NCI-H2196 treated with DMSO at 0.1 percent for 48 hours (cell line): ENCODE data around the gene POLN.

ENCODE experiments used
- DNase-seq: peaks from one replicate; lab custom pipeline; 2025; ENCODE audit not compliant: unreplicated experiment; lab: John Stamatoyannopoulos, UW

Gene POLN

DNA sequence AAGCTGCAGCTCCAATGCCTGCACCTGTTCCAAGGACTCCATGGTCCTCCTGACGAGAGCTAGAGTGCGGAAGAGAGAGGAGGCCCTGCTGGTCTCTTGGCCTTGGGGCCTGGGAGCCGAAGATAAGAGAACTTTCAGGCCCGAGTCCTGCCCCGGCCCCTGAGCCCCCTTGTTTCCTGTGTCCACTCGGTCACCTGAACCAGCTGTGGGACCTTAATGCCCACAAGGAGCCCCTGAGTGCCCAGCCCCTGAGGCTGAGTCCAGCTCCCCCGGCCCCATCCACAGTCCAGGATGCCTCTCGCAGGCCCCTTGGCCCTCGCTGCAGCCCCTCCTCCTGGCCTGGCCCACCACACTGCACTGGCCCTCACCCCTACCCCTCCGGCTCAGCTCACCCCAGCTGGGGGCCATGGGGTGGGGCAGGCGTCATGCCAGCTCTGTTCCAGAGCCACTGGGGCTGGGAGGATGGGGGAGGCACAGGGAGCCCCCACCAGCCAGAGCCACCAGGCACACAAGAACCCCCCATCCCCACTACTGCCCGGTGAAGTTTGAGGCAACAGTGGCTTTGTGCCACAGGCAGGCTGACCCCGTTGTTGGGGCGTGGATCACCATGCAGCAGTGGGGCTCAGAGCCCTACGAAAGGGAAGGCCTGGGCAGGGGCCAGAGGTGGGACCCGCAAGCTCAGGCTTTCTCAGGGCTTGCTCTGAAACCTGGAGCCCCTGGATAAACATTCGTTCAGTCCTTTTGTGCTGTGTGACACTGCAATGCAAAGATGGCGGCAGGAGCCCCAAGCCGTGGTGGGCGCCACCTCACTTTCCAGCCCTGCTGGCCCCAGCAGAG, 168.7 kb downstream of the POLN start:
- no peak for DNase-seq

DNA sequence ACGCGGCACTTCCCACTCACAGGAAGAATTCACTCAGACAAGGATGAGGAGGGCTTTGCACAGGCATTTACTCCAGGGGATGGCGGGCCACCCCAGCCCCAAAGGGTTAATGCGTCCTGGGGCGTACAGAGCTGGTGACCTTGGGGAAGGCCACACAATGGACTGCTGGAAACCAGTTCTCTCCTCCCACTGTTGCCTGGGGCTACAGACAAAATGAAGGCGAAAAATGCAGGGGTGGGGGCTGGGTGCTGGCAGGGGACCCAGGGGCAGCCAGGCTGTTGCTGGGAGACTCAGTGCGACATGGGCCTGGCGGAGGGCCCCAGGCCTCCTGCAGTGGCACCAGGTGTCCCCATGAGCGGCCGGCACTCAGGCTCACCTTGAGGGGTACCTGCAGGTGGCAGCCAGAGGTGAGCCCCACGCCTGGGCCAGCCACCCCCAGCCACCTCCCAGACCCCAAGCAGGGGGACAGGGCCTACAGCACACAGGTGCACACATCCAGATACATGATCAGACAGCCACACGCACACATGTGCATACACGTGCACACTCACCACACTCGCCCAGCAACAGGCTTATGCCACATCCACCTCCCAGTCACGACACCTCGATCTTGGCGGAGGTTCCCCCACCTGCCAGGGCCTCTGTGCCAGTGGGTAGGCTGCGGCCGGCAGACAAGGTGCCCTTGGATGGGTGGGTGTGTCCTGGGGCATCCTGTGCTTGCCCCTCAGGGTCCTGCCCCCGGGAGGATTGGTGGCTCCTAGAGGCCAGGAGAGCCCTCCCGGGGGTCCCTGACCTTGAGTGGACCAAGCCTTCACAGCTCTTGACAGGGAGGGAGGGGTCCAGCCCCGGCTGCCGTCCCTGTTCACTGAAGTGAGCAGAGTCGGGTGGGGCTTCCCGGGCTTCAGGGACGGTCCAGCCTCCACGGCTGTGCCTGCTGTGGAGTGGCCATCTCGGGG, 169.7 kb downstream of the POLN start:
- no peak for DNase-seq

DNA sequence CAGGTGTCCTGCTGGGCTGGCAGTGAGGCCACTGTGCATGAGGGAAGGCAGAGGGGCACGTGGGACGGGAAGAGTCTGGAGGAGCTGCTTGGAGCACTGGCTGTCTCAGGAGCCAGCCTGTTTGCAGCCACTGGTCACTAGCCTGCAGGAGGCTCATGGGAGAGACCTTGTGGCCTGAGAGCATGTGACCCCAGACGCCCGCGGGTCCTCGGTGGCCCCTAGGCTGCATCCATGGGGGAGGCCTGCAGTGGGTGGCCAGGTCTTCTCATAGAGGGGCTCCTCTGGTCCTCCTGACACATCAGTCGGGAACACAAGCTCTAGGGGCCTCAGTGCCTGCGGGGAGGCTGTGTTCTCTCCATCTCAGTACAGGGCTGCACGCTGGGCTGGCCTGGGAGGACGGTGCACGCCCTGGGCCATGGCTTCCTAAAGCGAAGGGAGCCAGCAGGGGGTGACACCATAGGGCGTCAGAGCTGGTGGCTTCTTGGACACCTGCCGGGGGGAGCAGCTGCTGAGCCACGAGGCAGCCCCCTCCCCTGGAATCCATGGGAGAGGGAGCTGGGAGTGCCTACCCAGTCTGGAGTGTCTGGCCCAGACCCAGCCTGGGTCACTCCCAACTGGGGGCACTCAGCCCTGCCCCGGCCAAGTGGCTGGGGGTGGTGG, 170.5 kb downstream of the POLN start:
- DNase-seq, result no peak

DNA sequence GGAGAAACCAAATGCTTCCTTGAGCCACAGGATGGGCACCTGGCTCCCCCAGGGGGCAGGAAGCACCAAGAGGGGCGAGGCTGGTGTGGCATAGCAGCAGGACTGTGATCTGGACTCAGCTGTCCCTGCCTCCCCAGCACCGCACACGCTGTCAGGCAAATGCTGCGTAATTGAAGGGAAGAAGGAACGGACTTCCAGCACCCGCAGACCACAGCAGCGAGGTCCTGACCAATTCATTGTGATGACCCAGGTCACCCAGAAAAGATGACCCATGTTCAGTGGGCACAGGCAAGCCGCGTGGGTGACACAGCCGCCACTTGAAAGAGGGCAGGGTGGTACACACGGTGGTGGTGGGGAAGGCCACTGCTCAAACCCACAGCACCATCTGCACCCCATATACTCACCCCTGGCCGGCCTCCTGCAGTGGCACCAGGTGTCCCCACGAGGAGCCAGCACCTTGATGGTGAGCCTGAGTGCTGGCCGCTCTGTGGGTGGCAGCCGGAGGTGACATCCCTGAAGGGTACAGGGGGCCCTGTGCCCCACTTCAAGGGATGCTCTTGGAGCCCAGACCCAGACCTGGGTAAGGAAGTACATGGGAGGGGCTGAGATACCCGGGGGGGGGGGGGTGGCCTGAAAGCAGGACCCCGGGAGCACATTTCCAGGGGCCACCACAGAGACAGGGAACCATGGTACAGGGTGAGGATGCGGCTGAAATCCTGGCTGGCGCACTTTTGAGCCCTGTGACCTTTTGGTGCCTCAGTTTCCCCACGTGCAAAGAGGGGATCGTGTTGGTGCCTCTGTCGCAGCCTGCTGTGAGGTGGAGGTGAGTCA, 171.3 kb downstream of the POLN start:
- no peak for DNase-seq

DNA sequence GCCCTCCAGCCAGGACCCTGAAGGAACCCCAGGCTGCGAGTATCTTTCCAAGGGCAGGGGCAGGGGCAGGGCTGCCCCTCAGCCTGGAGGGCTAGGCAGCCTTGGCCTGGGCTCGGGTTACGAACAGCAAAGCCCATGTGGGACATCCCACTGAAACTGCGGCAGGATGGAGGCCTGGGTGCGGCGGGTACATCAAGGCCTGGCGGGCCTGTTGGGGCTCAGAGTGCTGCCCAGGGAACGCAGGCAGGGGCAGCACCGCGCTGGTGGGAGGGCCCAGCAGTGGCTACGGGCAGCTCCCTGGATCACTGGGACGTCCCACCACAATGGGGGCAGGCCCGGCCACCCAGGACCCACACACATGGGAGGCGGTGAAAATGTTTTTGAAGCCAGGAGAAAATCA, 171.9 kb downstream of the POLN start:
- no peak for DNase-seq

DNA sequence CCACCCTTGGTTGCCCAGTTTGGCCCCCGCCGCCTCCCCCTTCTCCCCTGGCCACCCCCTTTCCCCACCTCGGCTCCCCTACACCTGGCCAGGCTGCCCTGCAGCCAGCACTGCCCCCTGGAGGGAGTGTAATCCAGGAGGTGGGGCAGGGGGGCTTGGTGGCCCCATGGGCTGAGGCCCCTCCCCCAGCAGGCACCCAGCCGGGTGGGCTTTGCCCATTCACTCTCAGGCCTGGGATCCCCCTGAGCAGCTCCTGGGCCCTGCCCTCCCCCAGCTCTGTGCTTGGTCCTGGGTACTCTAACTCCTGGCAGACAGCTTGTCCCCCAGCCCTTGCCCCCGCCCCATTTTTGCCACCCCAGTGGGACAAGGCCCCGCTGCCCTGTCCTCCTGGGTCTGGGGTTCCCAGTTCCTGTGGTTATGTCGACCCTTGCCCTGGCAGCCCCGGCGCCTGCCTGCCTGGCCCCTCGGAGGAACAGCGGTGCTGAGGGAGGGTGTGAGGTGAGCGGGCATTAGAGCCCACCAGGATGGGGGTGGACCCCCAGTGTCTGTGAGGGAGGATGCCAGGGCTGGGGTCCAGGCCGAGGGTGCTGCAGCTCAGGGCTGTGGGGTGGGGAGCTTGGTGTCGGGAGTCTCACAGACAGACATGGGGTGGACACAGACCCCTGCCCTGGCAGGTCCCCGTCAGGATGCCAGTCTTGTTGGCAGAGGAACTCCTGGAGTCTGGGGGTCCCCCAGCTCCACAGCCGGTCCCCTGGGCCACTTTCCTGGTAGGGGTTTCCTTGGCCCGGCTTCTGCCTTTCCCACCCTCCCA, 172.6 kb downstream of the POLN start:
- DNase-seq, result no peak

DNA sequence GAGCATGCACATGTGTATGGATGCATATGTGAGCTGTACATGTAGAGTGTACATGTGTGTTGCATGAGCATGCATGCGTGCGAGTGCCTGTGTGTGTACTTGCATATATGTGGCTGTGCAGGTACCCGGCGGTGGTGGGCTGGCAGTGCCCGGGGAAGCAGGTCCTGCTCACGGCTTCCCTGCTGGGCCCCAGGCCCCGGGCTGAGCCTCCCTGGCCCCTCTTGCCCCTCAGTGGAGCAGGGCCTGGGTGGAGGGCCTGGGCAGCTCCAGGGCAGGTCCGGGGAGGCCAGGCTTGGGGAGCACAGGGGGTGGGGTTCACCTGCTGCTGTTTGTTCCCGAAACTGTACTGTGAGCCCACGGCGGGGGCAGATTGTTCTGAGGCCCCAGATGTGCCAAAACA, 173.4 kb downstream of the POLN start:
- DNase-seq, result no peak

DNA sequence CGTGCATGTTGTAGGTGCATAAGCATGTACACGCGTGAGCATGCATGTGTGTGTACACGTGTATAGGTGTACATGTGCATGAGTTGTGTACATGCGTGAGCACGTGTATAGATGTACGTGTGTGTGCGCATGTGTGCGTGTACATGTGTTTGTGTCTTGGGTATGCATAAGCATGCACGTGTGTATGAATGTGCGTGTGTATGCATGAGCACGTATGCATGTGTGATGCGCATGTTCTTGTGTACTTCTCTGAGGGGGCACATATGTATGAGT, 173.8 kb downstream of the POLN start:
- DNase-seq, result no peak

DNA sequence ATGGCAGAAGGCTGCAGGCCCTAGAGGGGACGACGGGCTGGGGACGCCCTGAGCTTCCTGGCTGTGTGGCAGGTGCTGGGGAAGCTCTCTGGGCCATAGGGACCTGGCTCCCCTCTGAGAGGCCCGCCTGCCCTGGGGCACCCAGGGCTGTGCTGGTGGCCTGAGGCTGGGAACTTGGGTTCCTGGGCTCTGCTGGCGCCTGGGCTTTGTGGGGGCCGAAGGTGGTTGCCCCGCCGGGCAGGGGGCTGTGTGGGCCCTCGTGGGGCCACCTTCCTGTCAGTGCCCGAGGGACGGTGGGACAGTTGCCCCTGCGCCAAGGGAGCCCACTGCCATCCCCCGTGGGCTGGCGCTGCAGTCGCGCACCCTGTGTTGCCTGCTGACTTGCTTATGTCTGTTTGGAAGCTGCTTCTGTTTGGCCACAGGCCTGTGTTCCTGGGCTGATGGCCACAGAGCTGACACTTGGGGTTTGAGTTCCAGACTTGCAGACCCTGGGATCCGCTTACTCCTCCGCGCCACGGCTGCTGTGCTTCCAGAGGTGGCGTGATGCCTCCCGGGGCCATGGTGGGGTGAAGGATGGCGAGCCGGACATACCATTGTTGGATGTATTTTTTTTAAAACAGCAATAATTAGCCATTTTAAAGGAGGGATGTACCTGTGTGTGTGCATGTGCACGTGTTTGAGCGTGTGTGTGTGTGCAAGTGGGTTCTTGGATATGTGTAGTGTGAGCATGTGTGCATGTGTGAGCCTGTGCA, 174.3 kb downstream of the POLN start:
- no peak for DNase-seq

DNA sequence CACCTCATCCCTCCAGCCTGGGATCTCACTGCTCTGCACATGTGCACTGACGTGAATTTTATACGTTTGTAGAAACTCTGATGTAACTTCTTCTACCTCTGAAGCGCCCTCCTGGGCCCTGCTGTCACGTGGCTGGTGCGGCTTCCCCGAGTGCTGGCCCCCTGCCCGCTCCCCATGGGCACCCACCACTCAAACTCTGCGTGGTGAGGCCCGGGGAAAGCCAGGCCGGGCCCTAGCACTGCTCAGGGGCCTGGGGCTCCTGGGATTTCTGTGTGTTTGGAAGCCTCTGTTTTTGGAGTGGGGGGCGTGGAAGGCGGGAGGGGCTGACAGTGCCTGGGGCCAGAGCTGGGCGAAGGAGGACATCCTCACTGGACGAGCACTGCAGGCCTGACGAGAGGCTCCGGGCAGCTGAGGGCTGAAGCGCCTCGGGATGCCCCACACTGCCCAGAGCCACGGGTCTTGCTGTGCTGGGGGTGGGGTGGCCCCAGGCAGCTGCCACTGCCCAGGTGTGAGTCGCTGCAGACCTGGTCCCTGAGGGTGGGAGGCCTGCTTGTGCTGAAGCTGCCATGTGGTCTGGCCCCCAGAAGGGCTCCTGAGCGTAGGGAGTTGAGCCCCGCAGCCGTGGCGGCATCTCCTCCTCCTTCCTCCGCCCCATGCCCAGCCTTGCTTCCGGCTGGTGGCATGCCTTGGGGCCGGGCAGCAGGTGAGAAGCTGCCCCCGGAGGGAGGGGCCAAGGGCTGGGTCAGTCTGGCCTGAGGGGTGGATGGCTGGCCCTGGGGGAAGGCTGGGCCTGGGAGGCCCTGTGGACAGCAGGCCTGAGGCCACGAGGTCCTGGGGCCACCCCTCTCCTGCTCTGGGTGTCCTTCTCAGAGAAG, 175.1 kb downstream of the POLN start:
- no peak for DNase-seq

DNA sequence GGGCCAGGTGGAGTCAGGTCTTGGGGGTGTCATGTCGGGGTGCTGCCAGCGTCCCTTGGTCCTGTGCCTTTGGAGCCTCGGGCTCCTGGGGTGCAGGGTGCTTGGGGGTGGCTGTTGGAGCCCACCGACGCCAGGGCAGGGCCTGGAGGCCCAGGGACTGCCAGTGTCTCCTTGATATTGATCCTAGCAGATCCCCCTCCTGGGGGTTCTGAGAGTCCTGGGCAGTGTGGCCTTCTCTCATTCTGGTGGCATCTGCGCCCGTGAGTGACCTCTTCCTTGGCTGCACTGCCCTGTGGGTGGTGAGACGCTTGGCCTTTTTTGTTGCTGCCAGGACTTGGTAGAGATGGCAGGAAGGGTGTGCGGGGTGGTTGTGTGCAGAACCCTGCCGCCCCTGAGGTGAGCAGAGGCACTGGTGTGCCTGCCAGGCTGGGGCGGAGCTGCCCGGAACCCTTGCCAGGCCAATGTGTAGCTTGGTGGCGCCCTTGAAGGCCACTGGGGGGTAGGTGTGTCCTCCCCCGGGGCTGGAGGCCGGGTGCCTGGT, 175.8 kb downstream of the POLN start:
- DNase-seq, result no peak

DNA sequence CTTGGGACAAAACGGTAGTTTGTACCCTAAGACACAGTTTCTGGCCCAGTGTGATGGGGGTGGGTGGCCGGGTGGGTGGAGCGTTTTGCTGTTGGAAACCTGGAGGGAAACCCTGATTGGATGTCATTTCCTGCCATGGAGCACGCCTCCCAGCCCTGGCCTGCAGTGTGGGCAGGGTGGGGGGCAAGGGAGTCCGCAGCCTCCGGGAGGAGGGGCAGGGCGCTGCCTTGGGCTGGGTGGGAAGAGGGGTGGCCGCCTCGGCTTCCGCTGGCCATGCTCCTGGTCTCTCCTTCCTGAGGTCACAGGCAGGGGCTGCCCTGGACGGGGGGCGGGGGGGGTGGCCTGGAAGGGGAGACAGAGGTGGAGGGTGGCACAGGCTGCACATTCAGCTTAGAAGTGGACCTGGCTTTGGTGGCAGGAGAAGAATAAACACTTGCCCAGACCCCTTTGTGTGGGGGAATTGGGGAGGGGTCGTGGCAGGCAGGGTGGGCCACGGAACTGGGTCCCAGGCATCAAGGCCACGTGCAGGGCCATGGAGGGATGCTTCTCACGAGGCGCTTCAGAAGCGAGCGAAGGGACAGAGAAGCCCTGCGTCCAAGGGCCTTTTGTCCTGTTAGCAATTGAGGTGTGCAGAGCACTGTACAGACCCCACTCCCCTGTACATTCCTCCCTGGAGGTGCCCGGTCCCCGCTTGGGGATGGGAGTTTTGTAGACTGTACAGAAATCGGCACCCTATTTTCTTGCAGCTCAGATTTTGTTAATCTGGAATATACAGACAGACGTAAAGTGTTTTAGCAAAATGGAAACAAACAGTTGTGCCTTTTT, 176.6 kb downstream of the POLN start:
- no peak for DNase-seq

DNA sequence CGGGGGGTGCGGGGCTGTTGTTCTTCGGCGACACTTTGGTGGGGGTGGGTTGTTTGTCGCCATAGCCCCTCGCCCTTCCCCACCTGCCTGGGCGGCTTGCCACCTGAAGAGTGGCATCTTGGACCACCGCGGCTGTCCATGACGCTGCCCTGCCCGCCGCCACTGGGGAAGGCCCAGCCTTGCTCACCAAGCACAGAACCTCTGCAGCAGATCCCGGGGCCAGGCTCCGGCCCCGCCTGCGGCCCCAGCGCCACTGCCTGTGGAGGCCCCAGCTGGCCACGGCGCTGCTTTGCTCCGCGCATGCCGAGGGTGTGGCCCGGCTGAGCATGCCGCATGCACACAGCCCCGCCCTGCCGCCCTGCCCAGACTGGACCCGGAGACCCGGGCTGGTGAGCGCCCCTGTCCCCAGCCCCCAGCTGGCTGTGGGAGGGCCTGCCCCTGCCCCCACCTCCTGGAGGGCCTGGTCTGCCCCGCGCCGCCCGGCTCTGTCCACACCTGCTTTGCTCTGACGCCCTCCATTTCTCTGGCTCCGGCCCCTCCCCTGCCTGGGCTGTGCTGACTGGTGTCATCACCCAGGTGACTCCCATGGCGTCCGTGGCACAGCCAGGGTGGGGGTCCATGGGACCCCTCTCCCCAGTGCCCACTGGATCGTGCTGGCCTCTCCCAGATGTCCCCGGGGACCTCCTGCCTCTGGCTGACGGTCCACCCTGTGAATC, 177.5 kb downstream of the POLN start:
- DNase-seq, result no peak

DNA sequence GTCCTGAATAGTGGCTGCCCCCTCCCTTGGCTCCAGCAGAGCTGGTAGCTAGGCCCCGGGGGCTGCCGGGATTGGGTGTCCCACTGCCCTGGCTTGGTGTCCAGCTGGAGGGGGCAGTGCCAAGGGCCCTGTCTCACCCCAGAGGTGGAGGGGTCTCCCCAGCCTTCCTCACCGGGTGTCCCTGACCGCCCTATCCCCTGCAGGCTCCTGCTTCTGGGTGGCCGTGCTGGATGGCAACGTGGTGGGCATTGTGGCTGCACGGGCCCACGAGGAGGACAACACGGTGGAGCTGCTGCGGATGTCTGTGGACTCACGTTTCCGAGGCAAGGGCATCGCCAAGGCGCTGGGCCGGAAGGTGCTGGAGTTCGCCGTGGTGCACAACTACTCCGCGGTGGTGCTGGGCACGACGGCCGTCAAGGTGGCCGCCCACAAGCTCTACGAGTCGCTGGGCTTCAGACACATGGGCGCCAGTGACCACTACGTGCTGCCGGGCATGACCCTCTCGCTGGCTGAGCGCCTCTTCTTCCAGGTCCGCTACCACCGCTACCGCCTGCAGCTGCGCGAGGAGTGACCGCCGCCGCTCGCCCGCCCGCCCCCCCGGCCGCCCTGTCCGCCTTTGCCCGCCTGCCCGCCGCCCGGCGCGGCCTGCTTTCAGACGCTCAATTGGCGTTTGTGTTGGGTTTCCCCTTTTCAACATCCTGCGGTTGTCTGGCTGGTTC, 178.2 kb downstream of the POLN start:
- DNase-seq, result no peak

DNA sequence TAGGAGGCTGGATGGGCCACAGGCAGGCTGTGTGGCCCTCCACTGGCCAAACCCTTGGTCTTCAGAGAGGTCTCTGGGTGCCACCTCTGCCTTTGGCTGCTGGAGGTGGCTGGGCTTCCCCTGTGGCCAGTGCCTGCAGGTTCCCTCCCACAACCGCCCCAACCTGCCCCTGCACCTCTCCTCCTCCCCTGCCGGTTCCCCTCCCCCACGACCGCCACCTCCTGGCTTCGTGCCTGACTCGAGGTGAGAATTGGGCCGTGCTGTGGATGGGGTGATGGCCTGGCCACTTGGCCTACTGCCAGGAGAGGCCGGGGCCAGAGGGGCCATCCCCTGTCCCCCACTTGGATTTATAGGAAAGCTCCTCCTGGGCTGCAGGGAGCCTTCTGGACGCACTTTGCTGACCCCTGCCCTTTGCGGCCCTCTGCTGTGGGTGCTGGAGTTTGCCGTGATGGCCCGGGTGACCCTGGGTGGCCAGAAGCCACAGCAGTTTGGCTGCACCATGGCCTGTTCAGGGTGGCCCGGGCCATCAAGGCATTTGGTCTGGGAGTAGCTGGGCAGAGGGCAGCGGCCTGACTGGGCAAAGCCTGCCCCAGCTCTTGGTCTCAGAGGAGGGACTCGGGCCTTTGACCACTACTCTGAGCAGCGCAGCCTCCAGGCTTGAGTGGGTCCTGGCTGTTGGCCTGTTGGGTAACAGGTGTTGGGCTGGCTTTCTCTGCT, 179.0 kb downstream of the POLN start:
- no peak for DNase-seq
